HT1080 (cell line): ENCODE results near the gene ACTL7A. TPM values are rescaled to one million over a fixed set of nuclear protein-coding genes. Genes with fewer than 3 reads are reported as not detected.
"Not testable (repeated sequence)": the region's sequence is repeated elsewhere in the genome, so short reads cannot be mapped to it uniquely, and the experiment has no call there.

Experiments
- DNase-seq: peaks from one replicate; pipeline ENCODE4 v3.0.0-alpha.2; 2015; ENCODE audit warnings: low read depth
- total RNA-seq: library from RNA; depleted of rRNA; stranded (reverse); fragments of >200 nt; shearing (Covaris generic); gene quantifications from 2 replicates; pipeline ENCODE4 v1.2.3, GENCODE V29; 2014

Gene ACTL7A
- total RNA-seq, 1 experiment from 2014 or later = not detected

- DNase-seq = no peak
These were observed 14.4 kb downstream of the ACTL7A start for GRCh38 chr9:108876425-108876824.

GRCh38 chr9:108877524-108877923, 15.5 kb downstream of the ACTL7A start:
- no peak for DNase-seq

GRCh38 chr9:108880738-108881316, 18.8 kb downstream of the ACTL7A start:
- DNase-seq = no peak

GRCh38 chr9:108882052-108882888, 20.2 kb downstream of the ACTL7A start:
- DNase-seq = no peak

GRCh38 chr9:108883085-108883484, 21.0 kb downstream of the ACTL7A start:
- no peak for DNase-seq

- DNase-seq = no peak
These were observed 22.6 kb downstream of the ACTL7A start for GRCh38 chr9:108884701-108885100.

- DNase-seq = peak; percentile 91
These were observed 23.7 kb downstream of the ACTL7A start for GRCh38 chr9:108885643-108886348.

GRCh38 chr9:108886594-108887271, 24.7 kb downstream of the ACTL7A start:
- DNase-seq = not testable (repeated sequence)

- DNase-seq = no peak
These were observed 27.6 kb downstream of the ACTL7A start for GRCh38 chr9:108889649-108890067.

GRCh38 chr9:108894225-108894997, 32.3 kb downstream of the ACTL7A start:
- no peak for DNase-seq

- DNase-seq = no peak
These were observed 35.4 kb downstream of the ACTL7A start for GRCh38 chr9:108897324-108898096.

GRCh38 chr9:108899023-108899695, 37.1 kb downstream of the ACTL7A start:
- not testable (repeated sequence) for DNase-seq

- DNase-seq = no peak
These were observed 38.1 kb downstream of the ACTL7A start for GRCh38 chr9:108900176-108900575.

- DNase-seq = no peak
These were observed 41.5 kb downstream of the ACTL7A start for GRCh38 chr9:108903420-108904103.

GRCh38 chr9:108904161-108904560, 42.1 kb downstream of the ACTL7A start:
- DNase-seq = no peak

- DNase-seq = no peak
These were observed 43.4 kb downstream of the ACTL7A start for GRCh38 chr9:108905494-108905893.

GRCh38 chr9:108910402-108910801, 48.3 kb downstream of the ACTL7A start:
- DNase-seq = no peak

- DNase-seq = no peak
These were observed 48.8 kb downstream of the ACTL7A start for GRCh38 chr9:108910914-108911313.

- DNase-seq = no peak
These were observed 49.8 kb downstream of the ACTL7A start for GRCh38 chr9:108911820-108912219.
